Measurements from ENCODE around the gene ATXN7L1. TPM values are rescaled to one million over a fixed set of nuclear protein-coding genes. Genes with fewer than 3 reads are reported as not detected.

ATXN7L1 gene
- total RNA-seq, 6 experiments from 2014 or later: 7.1 to 15.7 (median 11.0) TPM

DNA sequence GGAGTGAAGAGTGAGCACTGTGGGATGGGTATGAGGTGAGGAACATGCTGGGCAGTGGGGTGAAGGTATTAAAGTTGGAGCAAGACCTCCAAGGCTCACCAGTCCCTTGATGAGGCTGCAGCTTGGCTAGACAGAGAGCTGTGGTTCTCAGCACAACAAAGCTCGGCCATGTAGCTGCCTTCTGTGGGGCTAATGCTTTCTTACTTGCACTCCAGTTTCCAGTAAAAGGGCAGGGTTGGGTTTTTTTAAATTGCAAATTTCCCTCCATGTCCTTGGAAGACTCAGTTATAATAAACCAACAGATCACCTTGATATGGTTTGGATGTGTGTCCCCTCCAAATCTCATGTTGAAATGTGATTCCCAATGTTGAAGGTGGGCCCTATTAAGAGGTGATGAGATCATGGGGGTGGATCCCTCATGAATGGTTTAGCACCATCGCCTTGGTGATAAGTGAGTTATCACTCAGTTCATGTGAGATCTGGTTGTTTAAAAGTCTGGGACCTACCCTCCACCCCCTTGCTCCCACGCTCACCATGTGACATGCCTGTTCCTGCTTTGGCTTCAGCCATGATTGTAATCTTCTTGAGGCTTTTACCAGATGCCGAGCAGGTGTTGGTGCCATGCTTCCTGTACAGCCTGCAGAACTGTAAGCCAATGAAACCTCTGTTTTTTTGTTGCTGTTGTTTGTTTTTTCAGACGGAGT is 55.9 kb downstream of the ATXN7L1 start:
- H3K9me3 ChIP-seq: no peaks in the 10 kb centered on the region
- H3K4me1 ChIP-seq: peaks cover 0 to under 1% (median 0%) of the 10 kb centered on the region in 4 donors
- H3K27me3 ChIP-seq: no peaks in the 10 kb centered on the region
- no peak overlapping the region for H3K27ac ChIP-seq
- ATAC-seq (no peak), DNase-seq (no peak)
- 73% methylated on average over 3 of the region's 5 CpGs for WGBS (ENCODE audit: insufficient coverage, low coverage, low lambda C conversion rate, missing lambda C conversion rate)
- no peak overlapping the region for H3K4me3 ChIP-seq
- TF ChIP-seq, protein P1, sequence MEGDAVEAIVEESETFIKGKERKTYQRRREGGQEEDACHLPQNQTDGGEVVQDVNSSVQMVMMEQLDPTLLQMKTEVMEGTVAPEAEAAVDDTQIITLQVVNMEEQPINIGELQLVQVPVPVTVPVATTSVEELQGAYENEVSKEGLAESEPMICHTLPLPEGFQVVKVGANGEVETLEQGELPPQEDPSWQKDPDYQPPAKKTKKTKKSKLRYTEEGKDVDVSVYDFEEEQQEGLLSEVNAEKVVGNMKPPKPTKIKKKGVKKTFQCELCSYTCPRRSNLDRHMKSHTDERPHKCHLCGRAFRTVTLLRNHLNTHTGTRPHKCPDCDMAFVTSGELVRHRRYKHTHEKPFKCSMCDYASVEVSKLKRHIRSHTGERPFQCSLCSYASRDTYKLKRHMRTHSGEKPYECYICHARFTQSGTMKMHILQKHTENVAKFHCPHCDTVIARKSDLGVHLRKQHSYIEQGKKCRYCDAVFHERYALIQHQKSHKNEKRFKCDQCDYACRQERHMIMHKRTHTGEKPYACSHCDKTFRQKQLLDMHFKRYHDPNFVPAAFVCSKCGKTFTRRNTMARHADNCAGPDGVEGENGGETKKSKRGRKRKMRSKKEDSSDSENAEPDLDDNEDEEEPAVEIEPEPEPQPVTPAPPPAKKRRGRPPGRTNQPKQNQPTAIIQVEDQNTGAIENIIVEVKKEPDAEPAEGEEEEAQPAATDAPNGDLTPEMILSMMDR (IDR thresholded peaks at IDR 0.05): no peak
- TF ChIP-seq POLR2A (IDR thresholded peaks at IDR 0.05): no peak
- intact Hi-C loops (cut with DNase I): no loop called here
- H3K36me3 ChIP-seq: no peaks in the 10 kb centered on the region

DNA sequence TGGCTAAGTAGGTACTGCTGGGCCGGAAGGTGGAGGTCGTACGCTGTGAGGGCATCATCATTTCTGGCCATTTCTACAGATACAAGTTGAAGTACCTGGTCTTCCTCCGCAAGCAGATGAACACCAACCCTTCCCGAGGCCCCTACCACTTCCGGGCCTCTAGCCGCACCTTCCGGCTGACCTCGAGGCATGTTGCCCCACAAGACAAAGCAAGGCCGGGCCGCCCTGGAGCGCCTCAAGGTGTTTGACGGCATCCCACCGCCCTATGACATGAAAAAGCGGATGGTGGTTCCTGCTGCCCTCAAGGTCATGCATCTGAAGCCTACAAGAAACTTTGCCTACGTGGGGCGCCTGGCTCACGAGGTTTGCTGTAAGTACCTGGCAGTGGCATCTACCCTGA is 56.8 kb downstream of the ATXN7L1 start:
- Histone ChIP-seq H3K36me3 (no peaks in the 10 kb centered on the region), H3K27me3 (no peaks in the 10 kb centered on the region), H3K4me3 (no peak overlapping the region), H3K27ac (no peak overlapping the region), H3K4me1 (no peaks in the 10 kb centered on the region), H3K9me3 (no peaks in the 10 kb centered on the region)
- ATAC-seq (no peak), DNase-seq (no peak)
- 100% methylated on average over 1 of the region's 18 CpGs for WGBS (ENCODE audit: insufficient coverage, low coverage, low lambda C conversion rate, missing lambda C conversion rate)
- intact Hi-C loops (cut with DNase I): no loop called here
- TF ChIP-seq POLR2A (IDR thresholded peaks at IDR 0.05): no peak
- TF ChIP-seq, protein P1 (IDR thresholded peaks at IDR 0.05): no peak

DNA sequence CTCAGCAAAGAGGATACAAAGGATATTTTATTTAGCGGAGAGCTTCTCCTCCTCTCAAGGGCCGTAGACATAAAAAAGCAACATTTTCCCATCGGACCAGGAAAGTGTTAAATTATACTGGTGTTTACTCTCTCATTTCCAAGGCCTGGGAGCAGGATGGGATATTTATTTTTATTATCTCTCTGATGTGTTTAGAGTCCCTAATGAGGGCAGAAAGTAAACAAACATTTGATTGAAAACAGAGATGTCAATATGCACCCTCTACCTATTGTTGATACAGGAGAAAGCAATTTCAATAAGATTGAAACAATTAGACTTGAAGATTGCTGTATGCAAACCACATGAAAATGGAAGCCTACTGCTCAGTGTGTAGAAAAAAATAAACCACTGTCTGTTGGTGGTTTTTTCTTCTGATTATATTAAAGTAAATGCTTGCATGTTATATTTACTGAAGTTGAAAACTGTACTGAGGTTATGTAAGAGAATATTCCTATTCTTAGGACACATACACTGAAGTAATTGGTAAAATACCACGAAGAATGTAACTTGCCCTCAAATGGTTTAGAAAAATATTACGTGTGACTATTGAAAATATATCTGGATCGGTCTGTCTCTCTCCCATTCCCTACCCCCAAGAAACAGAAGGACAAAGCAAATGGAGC is 59.3 kb downstream of the ATXN7L1 start:
- no peaks in the 10 kb centered on the region for H3K9me3 ChIP-seq
- H3K27ac ChIP-seq: no peak overlapping the region
- ATAC-seq (no peak), DNase-seq (no peak)
- H3K4me3 ChIP-seq: no peak overlapping the region
- TF ChIP-seq POLR2A (IDR thresholded peaks at IDR 0.05): no peak
- TF ChIP-seq, protein P1 (IDR thresholded peaks at IDR 0.05): no peak
- intact Hi-C loops (cut with DNase I): no loop called here
- H3K27me3 ChIP-seq: no peaks in the 10 kb centered on the region
- 85% methylated on average over 6 of the region's 6 CpGs for WGBS (ENCODE audit: insufficient coverage, low coverage, low lambda C conversion rate, missing lambda C conversion rate)
- H3K4me1 ChIP-seq: no peaks in the 10 kb centered on the region
- H3K36me3 ChIP-seq: no peaks in the 10 kb centered on the region

- intact Hi-C loops (cut with DNase I): no loop called here
- TF ChIP-seq POLR2A (IDR thresholded peaks at IDR 0.05): no peak
- TF ChIP-seq, protein P1 (IDR thresholded peaks at IDR 0.05): no peak
- DNase-seq: no peak
- no peaks in the 10 kb centered on the region for H3K27me3 ChIP-seq
- no peaks in the 10 kb centered on the region for H3K9me3 ChIP-seq
- no peaks in the 10 kb centered on the region for H3K36me3 ChIP-seq
- no peak overlapping the region for H3K4me3 ChIP-seq
- no peak for ATAC-seq
- H3K27ac ChIP-seq: no peak overlapping the region
- peaks cover 0 to 7% (median 3%) of the 10 kb centered on the region in 4 donors for H3K4me1 ChIP-seq
- WGBS (ENCODE audit: insufficient coverage, low coverage, low lambda C conversion rate, missing lambda C conversion rate): 79% methylated on average over 2 of the region's 5 CpGs
These were observed 60.0 kb downstream of the ATXN7L1 start for GRCh38 chr7:105816266-105816843.
